OCI-LY3 (cell line): ENCODE measurements around the gene CDHR3.

Experiments
- CTCF ChIP-seq: fragments of 200-600, 300-600 bp; sonication (generic); IDR thresholded peaks from 2 replicates; pipeline ENCODE4 v1.5.1; 2014; ENCODE audit warnings: antibody characterized with exemption, low read length, low read depth
- EZH2phosphoT487 ChIP-seq: fragments of 200-600 bp; shearing (Covaris generic); IDR thresholded peaks from 2 replicates; pipeline ENCODE4 v1.6.1; 2018; ENCODE audit warnings: antibody characterized with exemption, mixed run types, low read depth

- TF ChIP-seq CTCF = no peak
- no peak for TF ChIP-seq EZH2phosphoT487
Measured at GRCh38 chr7:106003525-106004064, 40.5 kb downstream of the CDHR3 start.
